MM.1S (cell line): ENCODE results near the gene AGAP1.

Experiments
- DNase-seq: peaks from one replicate; pipeline ENCODE4 v3.0.0-alpha.2; 2015
- H2AFZ ChIP-seq: fragments of 300-600 bp; sonication (generic); 2 replicates; pipeline ENCODE4 v1.6.0; 2016; ENCODE audit warnings: antibody characterized with exemption, low read length
- H3F3A ChIP-seq: fragments of 300-600 bp; sonication (generic); 2 replicates; pipeline ENCODE4 v1.6.1; 2016; ENCODE audit warnings: mild to moderate bottlenecking, antibody characterized with exemption, low read length, moderate library complexity, mixed read lengths; ENCODE audit not compliant: insufficient read depth
- H3K27ac ChIP-seq: fragments of 300-600 bp; sonication (generic); 2 replicates; pipeline ENCODE4 v1.5.1; 2016; ENCODE audit warnings: mild to moderate bottlenecking, low read length
- H3K27me3 ChIP-seq: fragments of 300-600 bp; sonication (generic); replicated peaks from 2 replicates; pipeline ENCODE4 v1.6.0; 2016; ENCODE audit warnings: low read length; ENCODE audit not compliant: insufficient read depth
- H3K36me3 ChIP-seq: fragments of 300-600 bp; sonication (generic); replicated peaks from 2 replicates; pipeline ENCODE4 v1.6.1; 2016; ENCODE audit warnings: mild to moderate bottlenecking, low read length, mixed read lengths; ENCODE audit not compliant: insufficient read depth
- H3K4me1 ChIP-seq: fragments of 300-600 bp; sonication (generic); 2 replicates; pipeline ENCODE4 v1.6.1; 2016; ENCODE audit warnings: low read length, mixed read lengths
- H3K4me2 ChIP-seq: fragments of 300-600 bp; sonication (generic); 2 replicates; pipeline ENCODE4 v1.6.0; 2016; ENCODE audit warnings: low read depth, low read length
- H3K4me3 ChIP-seq: fragments of 300-600 bp; sonication (generic); 2 replicates; pipeline ENCODE4 v1.5.1; 2016; ENCODE audit warnings: low read length, mixed read lengths
- H3K79me2 ChIP-seq: fragments of 300-600 bp; sonication (generic); 2 replicates; pipeline ENCODE4 v1.6.1; 2016; ENCODE audit warnings: mixed run types, low read length, mixed read lengths
- H3K9ac ChIP-seq: fragments of 300-600 bp; sonication (generic); 2 replicates; pipeline ENCODE4 v1.6.1; 2016; ENCODE audit warnings: low read length, mixed read lengths
- H3K9me2 ChIP-seq: fragments of 300-600 bp; sonication (generic); replicated peaks from 2 replicates; pipeline ENCODE4 v1.6.1; 2016; ENCODE audit warnings: mild to moderate bottlenecking, low read length, mixed read lengths; ENCODE audit not compliant: insufficient read depth
- H3K9me3 ChIP-seq: fragments of 300-600 bp; sonication (generic); replicated peaks from 2 replicates; pipeline ENCODE4 v1.6.1; 2016; ENCODE audit warnings: mild to moderate bottlenecking, low read length, mixed read lengths; ENCODE audit not compliant: insufficient read depth
- H4K20me1 ChIP-seq: fragments of 300-600 bp; sonication (generic); 2 replicates; pipeline ENCODE4 v1.6.1; 2016; ENCODE audit warnings: mild to moderate bottlenecking, low read length, moderate library complexity, mixed read lengths; ENCODE audit not compliant: insufficient read depth
- CTCF ChIP-seq: fragments of 300-600 bp; sonication (generic); IDR thresholded peaks from 2 replicates; pipeline ENCODE4 v1.5.1; 2016; ENCODE audit warnings: antibody characterized with exemption, low read length, mixed read lengths
- EZH2 ChIP-seq: fragments of 300-600 bp; sonication (generic); optimal IDR thresholded peaks from 2 replicates; pipeline ENCODE3; 2017; ENCODE audit warnings: low read depth, mild to moderate bottlenecking, antibody characterized with exemption, low read length, mixed read lengths
- EZH2phosphoT487 ChIP-seq: fragments of 300-600 bp; sonication (generic); IDR thresholded peaks from 2 replicates; pipeline ENCODE4 v1.6.1; 2018; ENCODE audit warnings: antibody characterized with exemption, low read length

Gene AGAP1

DNA sequence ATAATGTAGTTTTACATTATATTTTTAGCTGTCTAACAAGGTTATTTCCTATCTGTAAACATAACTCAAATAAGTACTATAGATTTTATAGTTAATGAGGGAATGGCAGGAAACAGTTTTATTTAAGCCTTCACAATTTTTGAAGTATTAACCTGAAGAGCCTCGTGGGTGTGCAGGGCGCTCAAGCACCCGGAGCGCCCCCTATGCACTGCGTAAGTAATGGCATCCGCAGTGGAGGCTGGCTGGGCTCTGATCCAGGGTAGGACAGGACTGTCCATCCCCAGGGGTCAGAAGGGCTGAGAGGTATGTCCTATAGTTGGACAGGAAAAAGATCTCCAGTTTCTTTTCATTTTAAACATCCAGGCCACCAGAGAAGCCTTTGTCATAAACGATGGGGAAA lies 682.6 kb downstream of the AGAP1 start:
- Histone ChIP-seq H4K20me1 (no peaks in the 10 kb centered on the region), H3K27ac (no peak overlapping the region), H3K27me3 (peaks cover 37% of the 10 kb centered on the region), H3K4me1 (no peaks in the 10 kb centered on the region), H3K79me2 (no peaks in the 10 kb centered on the region), H3F3A (no peaks in the 10 kb centered on the region), H3K4me2 (no peak overlapping the region), H3K9me2 (no peaks in the 10 kb centered on the region), H3K9me3 (no peaks in the 10 kb centered on the region), H3K9ac (no peak overlapping the region), H3K36me3 (no peaks in the 10 kb centered on the region), H3K4me3 (no peak overlapping the region), H2AFZ (no peak overlapping the region)
- no peak for TF ChIP-seq EZH2
- TF ChIP-seq CTCF: peak; percentile 31
- TF ChIP-seq EZH2phosphoT487: no peak
- no peak for DNase-seq

DNA sequence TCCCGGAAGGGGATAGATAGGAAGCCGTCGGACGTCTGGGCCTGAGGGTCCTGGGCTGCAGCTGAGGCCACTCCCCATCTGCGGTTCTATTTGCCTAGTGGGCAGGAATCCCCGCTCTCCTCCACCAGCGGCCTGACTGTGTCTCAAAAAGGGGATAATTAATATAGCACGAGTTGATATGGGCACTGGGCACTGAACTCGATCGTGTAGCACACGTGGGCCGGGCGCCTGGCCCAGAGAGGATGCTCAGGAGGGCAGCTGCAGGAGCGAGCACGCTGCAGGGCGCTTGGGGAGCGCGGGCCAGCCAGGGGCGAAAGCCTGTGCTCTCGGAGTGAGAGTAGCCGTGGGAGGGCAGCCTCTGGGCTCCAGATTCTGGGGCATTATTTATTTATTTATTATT lies 683.1 kb downstream of the AGAP1 start:
- no peaks in the 10 kb centered on the region for H3F3A ChIP-seq
- no peaks in the 10 kb centered on the region for H3K79me2 ChIP-seq
- no peak overlapping the region for H2AFZ ChIP-seq
- no peak overlapping the region for H3K27ac ChIP-seq
- H3K4me1 ChIP-seq: no peaks in the 10 kb centered on the region
- peaks cover 32% of the 10 kb centered on the region for H3K27me3 ChIP-seq
- H3K9ac ChIP-seq: no peak overlapping the region
- DNase-seq: no peak
- H3K4me3 ChIP-seq: no peak overlapping the region
- no peaks in the 10 kb centered on the region for H3K36me3 ChIP-seq
- TF ChIP-seq EZH2phosphoT487 (no peak), EZH2 (no peak), CTCF (no peak)
- no peaks in the 10 kb centered on the region for H4K20me1 ChIP-seq
- no peaks in the 10 kb centered on the region for H3K9me2 ChIP-seq
- H3K9me3 ChIP-seq: no peaks in the 10 kb centered on the region
- no peak overlapping the region for H3K4me2 ChIP-seq

DNA sequence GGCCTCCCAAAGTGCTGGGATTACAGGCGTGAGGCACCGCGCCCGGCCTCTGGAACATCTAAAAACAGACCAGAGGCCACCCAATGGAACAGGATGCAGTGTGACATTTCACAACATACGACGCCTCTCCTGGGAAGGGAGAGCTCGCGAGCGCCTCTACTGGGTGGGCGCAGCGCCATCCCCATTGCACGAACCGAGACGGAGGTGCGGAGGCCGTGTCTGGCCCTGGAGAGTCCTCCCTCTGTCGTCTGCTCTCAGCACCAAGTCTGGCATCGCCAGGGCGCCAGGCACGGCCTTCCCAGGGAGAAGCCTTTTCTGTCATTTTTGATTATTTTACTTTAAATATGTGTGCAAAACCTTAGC lies 683.7 kb downstream of the AGAP1 start:
- no peak for DNase-seq
- Histone ChIP-seq H3K4me2 (no peak overlapping the region), H4K20me1 (no peaks in the 10 kb centered on the region), H3K4me3 (no peak overlapping the region), H3K27me3 (peaks cover 25% of the 10 kb centered on the region), H3F3A (no peaks in the 10 kb centered on the region), H3K9ac (no peak overlapping the region), H3K4me1 (no peaks in the 10 kb centered on the region), H3K9me3 (no peaks in the 10 kb centered on the region), H3K27ac (no peak overlapping the region), H3K9me2 (no peaks in the 10 kb centered on the region), H3K36me3 (no peaks in the 10 kb centered on the region), H3K79me2 (no peaks in the 10 kb centered on the region), H2AFZ (no peak overlapping the region)
- TF ChIP-seq CTCF: no peak
- TF ChIP-seq EZH2: no peak
- TF ChIP-seq EZH2phosphoT487: no peak
